SHP77 treated with DMSO at 0.1 percent for 48 hours (cell line): ENCODE results near the gene PTGR2.
A peak's percentile ranks its signal among the peaks of the same experiment; 100 is the strongest.
"Not testable (repeated sequence)": the region's sequence is repeated elsewhere in the genome, so short reads cannot be mapped to it uniquely, and the experiment has no call there.

Experiments
- DNase-seq: peaks from one replicate; lab custom pipeline; 2025; lab: John Stamatoyannopoulos, UW

PTGR2 gene

GRCh38 chr14:73833530-73834260 lies 17.9 kb upstream of the PTGR2 start:
- no peak for DNase-seq

GRCh38 chr14:73834261-73834625 lies 17.4 kb upstream of the PTGR2 start:
- no peak for DNase-seq

- not testable (repeated sequence) for DNase-seq
Measured at GRCh38 chr14:73838293-73839034, 13.2 kb upstream of the PTGR2 start.

- no peak for DNase-seq
Measured at GRCh38 chr14:73842201-73842600, 9.4 kb upstream of the PTGR2 start.

- no peak for DNase-seq
Measured at GRCh38 chr14:73842851-73843250, 8.8 kb upstream of the PTGR2 start.

GRCh38 chr14:73843296-73843695 lies 8.3 kb upstream of the PTGR2 start:
- DNase-seq = no peak

GRCh38 chr14:73846947-73847346 lies 4.7 kb upstream of the PTGR2 start:
- DNase-seq = no peak

- no peak for DNase-seq
Measured at GRCh38 chr14:73851000-73851399, 631 bp upstream of the PTGR2 start.

GRCh38 chr14:73859145-73859544 lies 7.5 kb downstream of the PTGR2 start:
- DNase-seq = no peak

- DNase-seq = no peak
Measured at GRCh38 chr14:73861073-73861472, 9.4 kb downstream of the PTGR2 start.

GRCh38 chr14:73862480-73862879 lies 10.8 kb downstream of the PTGR2 start:
- no peak for DNase-seq

GRCh38 chr14:73863209-73863608 lies 11.6 kb downstream of the PTGR2 start:
- no peak for DNase-seq

- no peak for DNase-seq
Measured at GRCh38 chr14:73865534-73866113, 14.0 kb downstream of the PTGR2 start.

- DNase-seq = not testable (repeated sequence)
Measured at GRCh38 chr14:73869754-73870153, 18.1 kb downstream of the PTGR2 start.

GRCh38 chr14:73870525-73871235 lies 19.0 kb downstream of the PTGR2 start:
- no peak for DNase-seq

- DNase-seq = no peak
Measured at GRCh38 chr14:73873660-73874059, 22.0 kb downstream of the PTGR2 start.

- DNase-seq = no peak
Measured at GRCh38 chr14:73877790-73878189, 26.2 kb downstream of the PTGR2 start.

GRCh38 chr14:73878436-73878835 lies 26.8 kb downstream of the PTGR2 start:
- DNase-seq = no peak

- DNase-seq = no peak
Measured at GRCh38 chr14:73879027-73879426, 27.4 kb downstream of the PTGR2 start.

- DNase-seq = no peak
Measured at GRCh38 chr14:73884438-73885190, 33.0 kb downstream of the PTGR2 start.

GRCh38 chr14:73886449-73887317 lies 35.1 kb downstream of the PTGR2 start, which contains the start of gene ZNF410:
Gene ZNF410 (plus strand): TSS chr14:73886859. CDS start chr14:73892176, 5,317 bp downstream.
- peak; percentile 88 for DNase-seq
